Measurements from ENCODE around the gene ZNF185.
"Not testable (repeated sequence)": the region's sequence is repeated elsewhere in the genome, so short reads cannot be mapped to it uniquely, and the experiment has no call there.

Gene ZNF185

DNA sequence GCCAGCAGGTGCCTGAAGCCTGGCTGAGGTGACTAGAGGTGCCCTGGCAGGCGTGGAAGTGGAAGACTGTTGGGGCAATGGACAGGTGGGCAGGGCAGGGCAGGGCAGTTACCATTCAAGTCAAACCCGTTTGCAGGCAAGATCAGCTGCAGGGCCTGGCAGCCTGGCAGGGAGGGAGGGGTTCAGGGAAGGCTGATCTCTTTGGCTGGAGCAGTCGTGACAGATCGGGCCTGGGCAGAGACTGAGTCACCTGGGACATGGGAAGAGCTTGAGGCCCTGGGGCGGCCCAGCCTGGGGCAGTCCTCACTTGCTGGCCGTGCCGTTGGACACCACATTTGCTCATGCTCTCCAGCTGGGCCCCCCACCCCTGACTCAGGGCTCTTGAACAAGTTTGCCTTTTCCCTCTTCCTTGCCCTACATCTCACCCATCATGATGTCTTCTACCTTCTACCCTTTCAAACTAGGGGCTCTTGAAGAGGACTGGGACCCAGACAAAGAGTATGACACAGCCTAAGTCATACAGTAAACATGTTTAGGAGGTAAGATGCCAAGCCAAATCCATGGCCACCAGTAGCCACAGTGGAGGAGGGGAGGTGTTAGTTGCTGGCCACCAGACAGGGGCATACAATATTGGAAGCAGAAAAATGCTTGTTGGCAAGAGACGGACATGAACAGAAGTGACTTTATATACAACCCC, 2.0 kb upstream of the ZNF185 start:
- DNase-seq (ENCODE audit: low read depth), result no peak

DNA sequence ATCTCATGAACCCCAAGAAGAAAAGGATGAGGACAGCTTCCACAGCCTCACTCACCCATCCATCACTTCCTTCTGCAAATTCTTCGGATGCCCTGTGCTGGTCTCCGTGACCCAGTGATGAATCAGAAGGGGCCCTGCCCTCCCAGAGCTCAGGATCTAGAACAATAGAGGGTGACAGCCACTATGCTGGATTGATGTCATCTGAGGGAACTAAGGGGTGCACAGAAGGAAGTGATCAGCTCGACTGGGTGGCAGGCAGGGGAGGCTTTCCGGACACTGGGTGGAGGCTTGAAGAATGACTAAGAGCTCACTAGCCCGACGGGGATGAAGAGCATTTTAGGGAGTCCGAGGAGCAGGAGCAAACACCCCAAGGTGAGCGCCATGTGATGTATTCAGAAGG, 1.4 kb upstream of the ZNF185 start:
- no peak for DNase-seq (ENCODE audit: low read depth)

DNA sequence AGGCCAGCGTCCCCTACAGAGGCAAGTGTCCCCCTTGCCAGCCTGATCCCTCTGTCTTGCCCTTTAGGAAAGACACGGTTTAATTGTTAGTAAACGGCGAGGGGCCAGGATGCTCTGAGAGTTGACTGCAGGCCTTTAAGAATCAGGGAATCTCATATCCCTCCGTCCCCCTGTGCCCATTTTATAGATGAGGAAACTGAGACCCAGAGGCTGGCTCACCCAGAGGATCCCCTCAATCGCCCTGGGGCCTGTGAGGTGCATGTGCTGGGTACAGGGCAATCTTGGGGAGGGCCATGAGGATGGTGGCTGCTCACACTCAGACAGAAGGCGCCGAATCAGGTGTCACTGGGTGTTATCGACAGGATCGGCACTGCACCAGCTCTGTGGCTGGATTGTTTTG, 575 bp downstream of the ZNF185 start:
- DNase-seq (ENCODE audit: low read depth), result no peak

- no peak for DNase-seq (ENCODE audit: low read depth)
Observed at GRCh38 chrX:152899111-152899873, 1.4 kb downstream of the ZNF185 start.

DNA sequence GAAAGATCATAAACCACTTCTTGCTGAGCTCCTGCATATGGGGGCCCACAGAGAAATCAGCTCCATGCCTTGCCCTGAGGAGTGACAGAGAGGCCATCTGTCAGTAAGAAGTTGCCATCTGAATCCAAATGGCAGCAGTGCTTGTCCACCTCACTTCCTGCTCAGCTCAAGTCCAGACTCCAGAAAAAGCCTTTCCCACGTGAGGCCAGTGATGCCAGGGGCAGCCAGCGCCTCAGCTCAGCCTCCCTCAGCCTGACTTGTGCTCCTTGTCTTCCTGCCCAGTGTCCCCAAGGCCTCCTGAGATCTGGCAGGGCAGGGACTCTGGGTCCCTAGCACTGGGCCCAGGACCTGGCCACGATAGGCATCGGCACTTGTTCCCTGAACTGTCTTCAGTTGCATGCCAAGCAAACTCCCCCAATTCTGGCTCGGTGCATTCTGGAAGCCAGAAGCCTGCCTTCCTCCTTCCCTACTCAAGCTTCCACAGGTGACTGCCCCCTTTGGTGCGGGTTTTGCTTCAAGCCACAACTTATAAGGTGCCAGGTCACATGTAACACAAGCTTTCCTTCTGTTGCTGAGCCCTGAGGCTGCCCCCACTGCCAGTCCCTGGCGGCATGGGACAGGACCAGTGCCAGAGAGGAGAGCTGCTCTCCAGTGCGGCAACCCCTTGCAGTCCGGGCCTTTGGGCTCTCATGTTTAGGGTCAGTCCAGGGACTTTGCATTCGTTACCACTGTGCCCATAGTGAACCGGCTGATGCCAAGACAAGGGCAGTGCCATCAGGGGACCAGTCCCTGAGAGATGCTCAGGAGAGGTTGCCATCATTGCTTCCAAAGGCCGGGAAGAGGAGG, 2.2 kb downstream of the ZNF185 start:
- no peak for DNase-seq (ENCODE audit: low read depth)

DNA sequence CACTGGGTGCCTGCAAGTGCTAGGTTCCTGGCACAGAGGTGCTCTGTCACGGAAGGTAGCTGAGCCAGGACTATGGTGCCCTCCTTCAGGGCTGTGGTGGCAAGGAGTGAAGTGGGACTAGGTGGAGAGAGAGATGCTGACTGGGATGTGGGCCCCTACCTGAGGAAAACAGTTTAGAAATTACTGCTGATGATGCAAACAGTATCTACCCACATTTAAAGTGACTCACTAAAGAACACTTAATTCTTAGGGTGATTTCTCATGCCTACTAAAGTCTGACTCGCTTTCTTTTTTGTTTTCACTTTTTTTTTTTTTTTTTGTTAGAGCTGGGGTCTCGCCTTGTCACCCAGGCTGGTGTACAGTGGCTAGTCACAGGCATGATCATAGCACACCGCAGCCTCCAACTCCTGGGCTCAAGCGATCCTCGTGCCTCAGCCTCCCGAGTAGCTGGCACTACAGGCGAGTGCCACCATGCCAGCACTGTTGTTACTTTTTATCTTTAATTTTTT, 3.1 kb downstream of the ZNF185 start:
- no peak for DNase-seq (ENCODE audit: low read depth)

DNA sequence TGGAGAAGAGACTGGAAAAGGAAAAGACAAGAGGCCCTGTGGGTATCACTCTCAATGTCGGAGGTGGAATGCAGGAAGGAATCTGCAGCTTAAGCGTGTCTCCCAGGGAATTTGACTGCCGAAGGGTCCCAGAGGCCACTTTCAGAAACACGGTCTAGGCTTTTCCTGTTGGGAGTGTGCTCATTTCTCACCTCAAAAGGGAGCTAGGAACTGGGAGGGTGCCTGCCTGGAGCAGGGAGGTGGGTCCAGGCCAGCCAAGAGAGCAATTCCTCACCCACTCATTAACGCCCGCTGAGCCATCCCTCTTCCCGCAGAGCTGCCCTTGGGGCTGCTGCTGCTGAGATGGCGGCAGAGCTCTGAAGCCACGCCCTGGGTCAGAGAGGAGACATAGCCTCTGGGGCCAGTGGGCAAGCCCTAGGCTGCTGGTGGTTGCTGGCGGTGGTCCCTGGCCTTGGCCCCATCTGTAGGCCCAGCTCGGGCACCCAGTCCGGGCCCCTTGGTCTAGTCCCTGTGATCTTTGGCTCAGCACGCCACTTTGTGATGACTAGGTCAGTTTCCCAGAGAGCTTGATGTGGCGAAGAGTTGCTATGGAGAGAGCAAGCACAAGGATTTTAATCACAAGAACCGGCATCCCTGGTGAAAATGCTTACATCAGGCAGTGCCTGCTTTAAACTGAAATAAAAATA, 4.1 kb downstream of the ZNF185 start:
- DNase-seq (ENCODE audit: low read depth), result no peak

- DNase-seq (ENCODE audit: low read depth), result no peak
Observed at GRCh38 chrX:152902502-152902820, 4.6 kb downstream of the ZNF185 start.

GRCh38 chrX:152903589-152903988, 5.7 kb downstream of the ZNF185 start:
- DNase-seq (ENCODE audit: low read depth), result no peak

GRCh38 chrX:152904151-152905080, 6.5 kb downstream of the ZNF185 start:
- no peak for DNase-seq (ENCODE audit: low read depth)

GRCh38 chrX:152905081-152905420, 7.2 kb downstream of the ZNF185 start:
- DNase-seq (ENCODE audit: low read depth), result no peak

- DNase-seq (ENCODE audit: low read depth), result no peak
Observed at GRCh38 chrX:152907084-152907651, 9.3 kb downstream of the ZNF185 start.

- no peak for DNase-seq (ENCODE audit: low read depth)
Observed at GRCh38 chrX:152908486-152908885, 10.6 kb downstream of the ZNF185 start.

DNA sequence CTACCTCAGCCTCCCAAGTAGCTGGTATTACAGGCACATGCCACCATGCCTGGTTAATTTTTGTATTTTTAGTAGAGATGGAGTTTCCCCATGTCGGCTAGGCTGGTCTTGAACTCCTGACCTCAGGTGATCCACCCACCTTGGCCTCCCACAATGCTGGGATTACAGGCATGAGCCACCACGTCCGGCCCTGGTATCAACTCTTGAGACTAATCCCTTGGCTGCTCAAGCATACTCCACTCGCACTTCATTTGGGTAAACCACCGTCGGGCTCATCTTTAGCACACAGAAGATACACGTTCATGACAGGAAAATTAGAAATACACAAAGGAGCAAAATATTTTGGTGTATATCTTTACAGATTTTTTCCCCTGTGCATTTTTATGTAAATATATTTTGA, 12.2 kb downstream of the ZNF185 start:
- DNase-seq (ENCODE audit: low read depth), result not testable (repeated sequence)

- DNase-seq (ENCODE audit: low read depth), result no peak
Observed at GRCh38 chrX:152912106-152912505, 14.2 kb downstream of the ZNF185 start.

DNA sequence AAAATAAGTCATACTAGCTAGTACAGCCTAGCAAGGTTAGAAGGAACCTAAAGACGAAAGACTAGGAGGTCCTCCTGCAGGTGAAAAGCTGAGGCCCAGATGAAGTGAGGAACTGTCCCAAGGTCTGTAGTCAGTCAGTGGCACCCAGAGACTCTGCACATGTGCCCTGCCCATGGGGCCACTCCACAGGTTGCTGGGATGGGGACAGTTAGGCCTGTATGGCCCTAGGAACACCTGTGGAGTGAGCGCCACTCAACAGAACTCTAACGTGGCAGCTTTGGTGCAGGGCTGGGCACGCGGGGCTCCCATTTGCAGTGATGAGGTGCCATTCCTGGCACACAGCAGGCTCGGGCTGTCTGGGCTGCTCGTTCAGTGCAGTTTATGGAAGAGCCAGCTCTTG, 14.8 kb downstream of the ZNF185 start:
- no peak for DNase-seq (ENCODE audit: low read depth)

DNA sequence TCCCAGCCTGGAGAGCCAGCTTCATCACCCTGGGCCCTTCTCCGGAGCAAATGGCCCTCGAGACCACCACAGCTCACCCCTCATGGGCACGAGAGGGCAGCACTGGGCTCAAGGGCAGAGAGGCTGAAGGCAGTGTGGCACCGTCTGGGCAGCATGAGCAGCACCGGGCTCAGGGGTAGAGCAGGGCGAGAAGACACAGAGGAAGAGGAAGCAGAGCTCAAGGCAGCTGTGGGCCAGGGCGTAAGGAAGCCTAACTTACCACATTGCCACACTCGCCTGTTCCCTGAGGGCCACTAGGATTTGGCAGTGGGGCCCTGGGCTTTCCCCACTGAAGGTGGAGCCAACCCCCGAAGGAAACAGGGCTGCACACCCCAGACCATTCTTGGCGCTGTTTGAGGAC, 15.5 kb downstream of the ZNF185 start:
- no peak for DNase-seq (ENCODE audit: low read depth)

GRCh38 chrX:152913910-152914309, 16.0 kb downstream of the ZNF185 start:
- no peak for DNase-seq (ENCODE audit: low read depth)

- DNase-seq (ENCODE audit: low read depth), result no peak
Observed at GRCh38 chrX:152915541-152916241, 17.8 kb downstream of the ZNF185 start.

Measured in fibroblast of the conjunctiva (primary cell).